ENCODE results near the gene AP1S1. TPM values are rescaled to one million over a fixed set of nuclear protein-coding genes. Genes with fewer than 3 reads are reported as not detected.

The AP1S1 gene
- total and polyA plus RNA-seq, 9 of the 15 experiments (the other 6 are each of a cell fraction or from before 2014, with no cell fraction given) = 4.4 to 149 (median 89.4) TPM

- TF ChIP-seq ZBTB40 (IDR thresholded peaks at IDR 0.05) (peak; percentile 47; the same call in 1 of the 2 replicates), ZBTB40 (CRISPR knock-in tag; IDR thresholded peaks at IDR 0.05) (no peak), TFE3 (CRISPR knock-in tag; IDR thresholded peaks at IDR 0.05) (no peak), CC2D1A (IDR thresholded peaks at IDR 0.05) (0 out of 2 replicates have a peak, but pooled peaks have one; percentile 21), POLR2B (IDR thresholded peaks at IDR 0.05; ENCODE audit: low read depth, partially characterized antibody) (peak; percentile 38), MEF2D (tag; conservative IDR thresholded peaks at IDR 0.05; ENCODE audit: low read depth) (peak; percentile 66; the same call in 1 of the 2 replicates), RBM34 (IDR thresholded peaks at IDR 0.05; ENCODE audit: borderline replicate concordance, insufficient read depth, low read length) (no peak), FOSL1 (tag; conservative IDR thresholded peaks at IDR 0.05) (peak; percentile 49), CREB5 (CRISPR knock-in tag; IDR thresholded peaks at IDR 0.05) (no peak), BACH1 (tag; IDR thresholded peaks at IDR 0.05) (no peak), ZNF449 (CRISPR knock-in tag; IDR thresholded peaks at IDR 0.05) (0 out of 2 replicates have a peak, but pooled peaks have one; percentile 42), HIVEP1 (CRISPR knock-in tag; IDR thresholded peaks at IDR 0.05) (no peak), SMARCA4 (IDR thresholded peaks at IDR 0.05) (peak; percentile 81)
Measured at GRCh38 chr7:101121991-101122932, 32.0 kb upstream of the AP1S1 start (continued).
